Smooth muscle cell of the pulmonary artery (primary cell): ENCODE measurements around the gene RBSN. TPM values are rescaled to one million over a fixed set of nuclear protein-coding genes. Genes with fewer than 3 reads are reported as not detected.

Experiments
- total RNA-seq: library from RNA; depleted of rRNA; stranded (reverse); fragments of >200 nt; gene quantifications from 2 replicates; pipeline ENCODE4 v1.2.3, GENCODE V29; 2014

RBSN gene
- total RNA-seq: 27.9 and 30.5 TPM in 2 replicates

GRCh38 chr3:15098503-15099363 is at the start of gene RBSN:
Gene RBSN (minus strand): TSS chr3:15099148. CDS start chr3:15096120, 3,028 bp downstream.

GRCh38 chr3:15064835-15065549 is 34.0 kb downstream of the RBSN start, which contains the start of gene MRPS25:
Gene MRPS25 (minus strand): TSS chr3:15065315. CDS start chr3:15065194, 121 bp downstream.

Other genes with a start within 250 kb of the RBSN start
- gene NR2C2, start 151.6 kb downstream of the RBSN start, total RNA-seq: 32.8 and 33.3 TPM in 2 replicates
- gene MRPS25, start 33.8 kb downstream of the RBSN start, total RNA-seq: 20.1 and 24.6 TPM in 2 replicates
- gene CAPN7, start 107.1 kb upstream of the RBSN start, total RNA-seq: 49.1 and 49.4 TPM in 2 replicates
- 21.7 and 33.0 TPM in 2 replicates for gene SH3BP5, start 233.4 kb upstream of the RBSN start, total RNA-seq